OCI-LY1 (cell line): ENCODE measurements around the gene FAF1.
A peak's percentile ranks its signal among the peaks of the same experiment; 100 is the strongest.

Source experiments
- H2AFZ ChIP-seq: fragments of 200-600 bp; sonication (generic), shearing (Covaris generic); 2 replicates; pipeline ENCODE4 v1.6.0; 2014; ENCODE audit warnings: antibody characterized with exemption, mild to moderate bottlenecking, low read length
- H3F3A ChIP-seq: fragments of 200-600 bp; sonication (generic), shearing (Covaris generic); 2 replicates; pipeline ENCODE4 v1.6.0; 2014; ENCODE audit warnings: mild to moderate bottlenecking, antibody characterized with exemption, low read length, moderate library complexity; ENCODE audit not compliant: insufficient read depth
- H3K27ac ChIP-seq: fragments of 200-600 bp; sonication (generic); 2 replicates; pipeline ENCODE4 v1.5.1; 2014; ENCODE audit warnings: low read length, mixed run types, mild to moderate bottlenecking, low read depth; ENCODE audit not compliant: poor library complexity, severe bottlenecking
- H3K27me3 ChIP-seq: fragments of 200-600 bp; sonication (generic); 2 replicates; pipeline ENCODE4 v1.6.0; 2014; ENCODE audit warnings: antibody characterized with exemption, mild to moderate bottlenecking, low read length, moderate library complexity; ENCODE audit not compliant: insufficient read depth
- H3K36me3 ChIP-seq: fragments of 200-600 bp; sonication (generic); 2 replicates; pipeline ENCODE4 v1.6.1; 2014; ENCODE audit warnings: mild to moderate bottlenecking, antibody characterized with exemption, low read length, moderate library complexity, mixed read lengths; ENCODE audit not compliant: insufficient read depth
- H3K4me1 ChIP-seq: fragments of 200-600 bp; sonication (generic); 2 replicates; pipeline ENCODE4 v1.5.1; 2014; ENCODE audit warnings: mild to moderate bottlenecking, low read length, moderate library complexity; ENCODE audit not compliant: insufficient read depth, severe bottlenecking
- H3K4me2 ChIP-seq: fragments of 200-600 bp; sonication (generic), shearing (Covaris generic); 2 replicates; pipeline ENCODE4 v1.6.1; 2014; ENCODE audit warnings: low read length
- H3K4me3 ChIP-seq: fragments of 200-600 bp; sonication (generic); 2 replicates; pipeline ENCODE4 v1.5.1; 2014; ENCODE audit warnings: low read length, low read depth, mild to moderate bottlenecking, mixed read lengths; ENCODE audit not compliant: poor library complexity, severe bottlenecking
- H3K79me2 ChIP-seq: fragments of 200-600 bp; shearing (Covaris generic); 2 replicates; pipeline ENCODE4 v1.6.1; 2016; ENCODE audit warnings: mixed run types, low read length, mixed read lengths; ENCODE audit not compliant: insufficient read depth
- H3K9ac ChIP-seq: fragments of 200-600 bp; sonication (generic), shearing (Covaris generic); 2 replicates; pipeline ENCODE4 v1.6.1; 2014; ENCODE audit warnings: mild to moderate bottlenecking, low read length, mixed read lengths
- H3K9me2 ChIP-seq: fragments of 200-600 bp; sonication (generic), shearing (Covaris generic); 2 replicates; pipeline ENCODE4 v1.6.1; 2014; ENCODE audit warnings: low read depth, mild to moderate bottlenecking, low read length, mixed read lengths
- H3K9me3 ChIP-seq: fragments of 200-600 bp; shearing (Covaris generic); 2 replicates; pipeline ENCODE4 v1.6.1; 2014; ENCODE audit warnings: low read length, mixed read lengths
- H4K20me1 ChIP-seq: fragments of 200-600 bp; sonication (generic), shearing (Covaris generic); 2 replicates; pipeline ENCODE4 v1.6.0; 2016; ENCODE audit warnings: mild to moderate bottlenecking, low read length; ENCODE audit not compliant: insufficient read depth
- EZH2 ChIP-seq: fragments of 200-600 bp; sonication (generic), shearing (Covaris generic); IDR thresholded peaks from 2 replicates; pipeline ENCODE4 v1.8.0; 2017; ENCODE audit warnings: borderline replicate concordance, mixed run types, mild to moderate bottlenecking, antibody characterized with exemption, low read length, moderate library complexity, mixed read lengths
- TF ChIP-seq, protein P1 (sequence below): fragments of 200-600 bp; sonication (generic), shearing (Covaris generic); IDR thresholded peaks from 2 replicates; pipeline ENCODE4 v1.5.1; 2017; ENCODE audit warnings: mild to moderate bottlenecking, antibody characterized with exemption, low read length, moderate library complexity, mixed read lengths

FAF1 gene

GRCh38 chr1:50667710-50668356 lies 292.2 kb downstream of the FAF1 start:
- no peaks in the 10 kb centered on the region for H3K27me3 ChIP-seq
- H3K4me2 ChIP-seq: no peak overlapping the region
- H3K9ac ChIP-seq: no peak overlapping the region
- no peaks in the 10 kb centered on the region for H3K9me2 ChIP-seq
- peak overlapping the region; percentile 29 for H3K27ac ChIP-seq
- H3F3A ChIP-seq: no peaks in the 10 kb centered on the region
- H4K20me1 ChIP-seq: no peaks in the 10 kb centered on the region
- H3K36me3 ChIP-seq: no peaks in the 10 kb centered on the region
- TF ChIP-seq, protein P1, sequence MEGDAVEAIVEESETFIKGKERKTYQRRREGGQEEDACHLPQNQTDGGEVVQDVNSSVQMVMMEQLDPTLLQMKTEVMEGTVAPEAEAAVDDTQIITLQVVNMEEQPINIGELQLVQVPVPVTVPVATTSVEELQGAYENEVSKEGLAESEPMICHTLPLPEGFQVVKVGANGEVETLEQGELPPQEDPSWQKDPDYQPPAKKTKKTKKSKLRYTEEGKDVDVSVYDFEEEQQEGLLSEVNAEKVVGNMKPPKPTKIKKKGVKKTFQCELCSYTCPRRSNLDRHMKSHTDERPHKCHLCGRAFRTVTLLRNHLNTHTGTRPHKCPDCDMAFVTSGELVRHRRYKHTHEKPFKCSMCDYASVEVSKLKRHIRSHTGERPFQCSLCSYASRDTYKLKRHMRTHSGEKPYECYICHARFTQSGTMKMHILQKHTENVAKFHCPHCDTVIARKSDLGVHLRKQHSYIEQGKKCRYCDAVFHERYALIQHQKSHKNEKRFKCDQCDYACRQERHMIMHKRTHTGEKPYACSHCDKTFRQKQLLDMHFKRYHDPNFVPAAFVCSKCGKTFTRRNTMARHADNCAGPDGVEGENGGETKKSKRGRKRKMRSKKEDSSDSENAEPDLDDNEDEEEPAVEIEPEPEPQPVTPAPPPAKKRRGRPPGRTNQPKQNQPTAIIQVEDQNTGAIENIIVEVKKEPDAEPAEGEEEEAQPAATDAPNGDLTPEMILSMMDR: no peak
- no peak for TF ChIP-seq EZH2
- no peaks in the 10 kb centered on the region for H3K9me3 ChIP-seq
- H3K4me3 ChIP-seq: no peak overlapping the region
- peaks cover 16% of the 10 kb centered on the region for H3K4me1 ChIP-seq
- no peak overlapping the region for H2AFZ ChIP-seq
- H3K79me2 ChIP-seq: no peaks in the 10 kb centered on the region

- Histone ChIP-seq H3K27me3 (no peaks in the 10 kb centered on the region), H3K4me2 (no peak overlapping the region), H2AFZ (no peak overlapping the region), H3F3A (0 out of 2 replicates have a peak, but pooled peaks cover 2% of the 10 kb centered on the region), H3K4me1 (peaks cover 16% of the 10 kb centered on the region), H4K20me1 (no peaks in the 10 kb centered on the region), H3K9me2 (no peaks in the 10 kb centered on the region), H3K27ac (peak overlapping the region; percentile 29), H3K9me3 (no peaks in the 10 kb centered on the region), H3K9ac (no peak overlapping the region), H3K79me2 (no peaks in the 10 kb centered on the region), H3K4me3 (no peak overlapping the region), H3K36me3 (no peaks in the 10 kb centered on the region)
- TF ChIP-seq EZH2: no peak
- TF ChIP-seq, protein P1: no peak
Observed at GRCh38 chr1:50667272-50667671, 292.8 kb downstream of the FAF1 start.

DNA sequence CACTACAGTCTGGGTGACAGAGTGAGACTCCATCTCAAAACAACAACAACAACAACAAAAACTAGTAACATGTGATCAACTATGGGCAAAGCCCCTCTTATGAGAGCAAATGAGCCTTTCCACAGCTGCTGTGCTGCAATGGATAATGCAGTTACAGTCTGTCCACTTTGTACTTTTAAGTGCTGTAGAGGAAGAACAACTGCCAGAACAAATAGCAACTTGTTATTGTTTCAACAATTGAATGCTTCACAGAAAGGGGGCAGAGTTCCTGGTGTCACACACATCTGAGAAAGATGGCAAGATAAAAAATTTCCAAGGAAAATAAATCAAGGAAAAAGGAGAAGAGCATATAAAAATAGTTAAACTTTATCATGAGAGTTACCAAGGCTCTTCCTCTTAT lies 293.2 kb downstream of the FAF1 start:
- H3K27me3 ChIP-seq: no peaks in the 10 kb centered on the region
- H3K4me2 ChIP-seq: no peak overlapping the region
- H3K27ac ChIP-seq: peak overlapping the region; percentile 29
- H3K9ac ChIP-seq: no peak overlapping the region
- no peaks in the 10 kb centered on the region for H4K20me1 ChIP-seq
- no peaks in the 10 kb centered on the region for H3K79me2 ChIP-seq
- no peaks in the 10 kb centered on the region for H3K9me3 ChIP-seq
- H2AFZ ChIP-seq: no peak overlapping the region
- H3K4me1 ChIP-seq: peaks cover 16% of the 10 kb centered on the region
- H3K36me3 ChIP-seq: no peaks in the 10 kb centered on the region
- H3K9me2 ChIP-seq: no peaks in the 10 kb centered on the region
- TF ChIP-seq, protein P1: no peak
- no peak for TF ChIP-seq EZH2
- no peak overlapping the region for H3K4me3 ChIP-seq
- H3F3A ChIP-seq: 0 out of 2 replicates have a peak, but pooled peaks cover 3% of the 10 kb centered on the region
